Activated T-cell treated with anti-CD3 and anti-CD28 coated beads, Interleukin-2, amount 50 U/mL, for 1 hour (primary cell): Measurements from ENCODE around the gene KCND2.

Experiments
- DNase-seq: peaks from one replicate; pipeline ENCODE4 v3.0.0-alpha.2; 2020

KCND2 gene

DNA sequence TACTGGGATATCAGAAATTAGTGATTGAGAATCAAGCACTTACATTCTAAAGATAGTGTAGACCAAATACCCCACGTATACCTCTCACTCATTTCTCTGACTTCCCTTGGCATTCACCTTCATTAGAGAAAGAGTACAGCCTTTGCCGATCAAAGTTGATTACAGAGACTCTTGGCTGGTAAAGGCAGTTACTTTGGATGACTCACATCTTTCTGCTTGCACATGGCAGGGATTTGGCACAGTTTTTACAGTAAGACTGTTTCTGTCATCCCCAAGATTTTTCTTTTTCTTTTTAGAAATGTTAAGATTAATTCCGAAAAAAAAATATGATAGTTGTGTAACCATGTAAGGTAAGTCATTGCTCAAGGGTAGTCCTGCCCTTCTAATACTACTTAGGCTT lies 442.0 kb downstream of the KCND2 start:
- no peak for DNase-seq

DNA sequence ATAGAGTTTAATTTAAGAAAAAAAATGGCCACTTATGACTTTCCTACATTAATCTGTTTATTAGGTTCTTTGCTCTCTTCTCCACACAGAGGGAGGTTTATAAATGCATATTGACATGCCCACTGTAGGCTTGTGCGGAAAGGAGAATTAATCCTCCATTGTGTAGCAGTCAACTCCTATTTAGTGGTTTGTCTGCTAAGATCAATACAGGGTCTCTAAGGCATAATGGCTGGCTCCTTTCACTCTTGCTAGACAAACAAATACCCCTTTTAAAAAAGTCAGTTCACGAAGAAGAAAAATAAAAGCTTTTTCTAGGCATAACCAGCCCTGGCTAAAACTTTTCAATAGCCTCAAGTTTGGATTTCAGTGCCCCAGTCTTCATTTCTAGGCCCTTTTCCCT lies 443.3 kb downstream of the KCND2 start:
- no peak for DNase-seq

- no peak for DNase-seq
Measured at GRCh38 chr7:120717166-120717565, 444.2 kb downstream of the KCND2 start.

DNA sequence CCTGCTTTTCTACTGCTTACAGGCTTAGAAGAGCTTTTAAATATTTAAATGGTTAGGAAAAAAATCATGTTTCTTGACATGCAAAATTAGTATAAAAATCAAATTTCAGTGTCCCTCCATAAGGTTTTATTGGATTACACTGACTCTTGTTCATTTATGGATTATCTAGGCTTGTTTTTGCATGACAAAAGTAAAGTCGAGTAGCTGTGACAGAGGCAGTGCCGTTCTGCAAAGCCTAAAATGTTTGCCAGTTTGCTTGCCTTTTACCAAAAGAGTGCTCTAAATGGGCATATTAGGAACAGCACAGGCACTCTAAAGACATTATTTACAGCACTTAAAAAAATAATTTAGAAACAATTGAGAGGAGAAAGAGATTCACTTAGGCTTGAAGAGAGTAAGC lies 445.4 kb downstream of the KCND2 start:
- no peak for DNase-seq

DNA sequence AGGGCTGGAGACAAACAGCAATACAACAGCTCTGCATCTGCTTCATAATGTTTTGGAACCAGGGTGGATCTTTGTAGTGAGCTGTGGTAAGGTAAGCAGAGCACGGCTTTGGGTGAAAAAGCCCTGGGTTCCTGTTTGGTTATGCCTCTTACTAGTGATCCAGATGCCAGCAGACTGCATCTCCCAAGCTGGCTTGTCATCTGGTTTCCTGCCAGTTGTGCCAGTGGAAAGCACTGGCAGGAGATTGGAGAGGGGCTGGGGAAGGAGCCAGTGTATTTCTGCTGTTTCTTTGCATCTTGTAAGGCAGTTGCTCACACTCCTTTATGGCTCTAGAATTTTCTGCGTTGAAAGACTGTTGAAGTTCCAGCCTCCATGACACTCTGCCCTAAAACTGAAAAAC lies 447.3 kb downstream of the KCND2 start:
- no peak for DNase-seq

GRCh38 chr7:120723465-120724385 lies 450.8 kb downstream of the KCND2 start:
- no peak for DNase-seq

DNA sequence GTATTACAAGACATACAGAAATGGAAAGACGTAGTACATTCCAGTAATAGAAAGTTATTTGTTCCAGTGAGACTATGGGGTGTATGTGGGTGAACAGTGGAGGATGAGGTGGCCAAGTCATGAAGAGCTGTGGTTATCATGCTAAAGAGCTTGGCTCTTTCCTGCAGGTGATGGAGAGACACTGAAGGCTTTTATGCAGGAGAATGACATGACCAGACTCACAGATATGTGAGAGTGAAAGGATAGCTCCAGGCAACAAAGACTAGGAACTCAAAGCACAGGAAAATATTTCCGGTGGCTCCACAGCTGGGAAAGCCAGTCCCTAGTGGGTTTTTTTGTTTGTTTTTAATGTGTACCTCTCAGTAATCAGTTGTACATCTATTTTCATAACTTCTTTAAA lies 451.5 kb downstream of the KCND2 start:
- no peak for DNase-seq

GRCh38 chr7:120724955-120725354 lies 452.0 kb downstream of the KCND2 start:
- no peak for DNase-seq

- DNase-seq, result no peak
Measured at GRCh38 chr7:120725376-120726039, 452.5 kb downstream of the KCND2 start.

DNA sequence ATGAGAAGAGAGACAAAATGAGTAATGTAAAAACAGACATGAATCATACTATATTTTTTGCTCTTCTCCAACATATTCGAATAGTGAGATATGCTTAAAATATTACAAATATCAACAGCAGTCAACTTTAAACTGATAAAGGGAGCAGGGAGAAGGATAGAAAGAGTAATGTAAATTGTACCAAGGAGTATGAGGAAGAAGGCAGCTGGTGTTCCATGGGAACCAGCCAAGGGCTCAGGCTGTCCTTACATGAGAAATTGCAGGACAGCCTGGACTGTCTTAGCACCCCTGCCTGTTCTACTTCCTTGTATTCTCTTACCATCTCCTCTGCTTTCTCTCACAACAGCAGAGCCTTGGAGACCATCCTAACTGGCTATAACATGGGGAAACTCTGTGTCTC lies 456.3 kb downstream of the KCND2 start:
- no peak for DNase-seq

DNA sequence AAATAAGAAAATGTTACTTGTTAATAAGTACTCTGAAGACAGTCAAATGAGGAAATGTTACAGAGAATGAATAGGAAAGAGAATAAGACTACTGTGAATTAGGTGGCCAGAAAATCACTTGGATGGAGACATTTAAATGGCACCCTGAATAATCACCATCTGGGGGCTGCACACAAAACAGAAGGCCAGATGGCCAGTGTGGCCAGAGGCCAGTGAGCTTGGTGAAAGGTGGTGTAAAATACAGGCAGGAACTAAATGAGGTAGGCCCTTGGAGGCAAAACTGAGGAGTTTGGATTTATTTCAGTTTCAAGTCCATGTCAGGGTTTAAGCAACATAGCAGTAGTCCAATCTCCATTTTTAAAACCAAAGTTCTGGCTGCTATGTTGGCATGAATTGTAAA lies 458.3 kb downstream of the KCND2 start:
- DNase-seq, result no peak

DNA sequence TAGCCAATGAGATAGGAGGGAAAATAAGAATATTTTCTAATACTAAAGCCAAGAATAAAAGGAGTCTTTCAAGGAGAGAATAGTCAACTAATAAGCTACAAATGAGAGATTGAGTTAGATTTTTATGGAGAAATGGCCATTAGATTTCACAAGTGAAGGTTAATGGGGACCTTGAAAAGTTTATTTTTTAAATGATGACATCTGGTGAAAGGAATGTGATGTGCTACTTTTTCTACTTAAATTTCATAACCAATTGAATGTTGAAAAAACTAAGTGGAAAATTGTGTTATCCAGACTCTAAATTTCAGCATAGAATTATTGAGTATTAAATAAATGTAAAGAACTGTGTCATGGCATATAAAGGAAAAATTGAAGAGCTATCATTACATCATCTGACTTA lies 459.3 kb downstream of the KCND2 start:
- DNase-seq, result no peak

- no peak for DNase-seq
Measured at GRCh38 chr7:120733143-120733542, 460.2 kb downstream of the KCND2 start.

- no peak for DNase-seq
Measured at GRCh38 chr7:120733835-120734234, 460.9 kb downstream of the KCND2 start.

GRCh38 chr7:120735791-120736190 lies 462.8 kb downstream of the KCND2 start:
- no peak for DNase-seq

- DNase-seq, result no peak
Measured at GRCh38 chr7:120738816-120739215, 465.8 kb downstream of the KCND2 start.

DNA sequence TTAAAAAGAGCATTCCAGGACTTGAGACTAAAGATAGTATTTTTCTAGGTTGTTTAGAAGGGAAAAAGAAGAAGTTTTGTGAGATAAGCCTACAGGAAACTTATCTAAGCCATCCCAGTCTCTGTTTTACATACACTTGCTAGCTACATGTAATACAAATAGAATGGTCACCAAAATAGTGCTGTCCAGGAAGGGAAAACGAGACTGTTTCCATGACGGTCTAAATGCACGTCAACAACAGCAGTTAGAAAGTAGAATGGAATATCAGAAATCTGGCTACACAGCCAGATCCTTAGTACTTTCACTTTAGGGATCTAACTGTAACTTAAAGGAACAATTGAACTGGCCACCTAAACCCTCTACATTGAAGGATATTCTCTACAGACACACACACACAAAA lies 467.4 kb downstream of the KCND2 start:
- no peak for DNase-seq

DNA sequence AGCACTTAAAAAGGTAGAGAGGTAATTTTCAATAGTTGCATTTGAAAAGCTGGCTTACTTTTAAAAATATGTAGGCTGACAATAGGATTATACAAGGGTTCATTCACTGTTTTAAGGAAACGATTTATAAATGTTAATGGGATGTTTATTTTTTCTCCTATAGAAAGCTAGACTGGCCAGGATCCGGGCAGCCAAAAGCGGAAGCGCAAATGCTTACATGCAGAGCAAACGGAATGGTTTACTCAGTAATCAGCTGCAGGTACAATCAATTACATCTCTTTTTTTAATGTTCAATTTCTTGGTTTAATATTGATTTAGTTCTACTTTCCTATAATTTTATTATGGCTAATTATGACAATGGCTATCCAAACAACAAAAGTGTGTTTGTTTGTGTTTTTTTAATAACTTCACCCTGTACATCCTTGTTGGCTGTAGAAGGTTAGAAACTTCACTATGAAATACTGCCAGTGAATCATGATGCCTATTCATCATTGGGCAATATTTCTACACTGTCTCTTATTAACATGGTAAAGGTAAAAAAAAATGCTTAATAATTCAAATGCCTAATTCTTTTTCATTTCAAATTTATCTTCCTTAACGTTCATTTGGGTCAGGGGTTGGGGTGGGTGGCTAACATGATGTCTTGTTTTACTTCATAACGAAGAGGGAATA lies 468.5 kb downstream of the KCND2 start:
- DNase-seq, result no peak

GRCh38 chr7:120742372-120742771 lies 469.4 kb downstream of the KCND2 start:
- no peak for DNase-seq

DNA sequence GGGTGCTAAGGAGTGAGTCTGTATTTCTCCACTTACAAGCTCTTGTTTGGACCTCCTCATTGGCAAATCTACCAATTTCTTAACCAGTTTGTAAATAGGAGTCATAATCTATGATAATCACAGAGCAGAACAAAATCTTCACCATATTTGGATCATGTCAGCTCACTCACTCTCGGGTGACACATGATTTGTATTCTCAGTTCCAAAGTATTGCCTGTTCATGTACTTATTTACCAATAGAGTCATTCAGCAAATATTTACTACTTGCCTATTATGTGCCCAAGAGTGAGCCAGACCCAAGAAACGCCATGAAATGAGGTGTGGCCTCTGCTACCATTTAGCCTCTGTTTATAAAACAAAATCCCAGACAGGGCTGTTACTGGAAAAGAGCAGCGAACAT lies 470.2 kb downstream of the KCND2 start:
- DNase-seq, result no peak

DNA sequence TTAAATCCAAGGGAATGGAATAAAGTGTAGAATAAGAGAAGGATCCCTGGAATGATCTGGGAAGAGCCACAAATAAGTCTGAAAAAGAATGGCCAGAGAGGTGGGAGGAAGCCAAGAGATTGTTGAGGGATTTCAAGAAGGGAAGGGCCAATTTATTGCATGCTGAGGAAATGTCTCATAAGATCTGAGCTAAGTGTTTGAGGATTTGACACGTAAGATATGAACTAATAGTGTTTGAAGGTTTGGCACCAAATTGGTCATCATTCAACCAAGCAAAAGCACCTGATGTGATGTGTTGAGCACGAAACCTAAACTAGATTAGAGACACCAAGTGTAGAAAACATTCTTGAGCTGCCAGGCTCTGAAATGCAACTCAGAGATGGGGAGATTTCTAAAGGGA lies 487.1 kb downstream of the KCND2 start:
- DNase-seq, result no peak

DNA sequence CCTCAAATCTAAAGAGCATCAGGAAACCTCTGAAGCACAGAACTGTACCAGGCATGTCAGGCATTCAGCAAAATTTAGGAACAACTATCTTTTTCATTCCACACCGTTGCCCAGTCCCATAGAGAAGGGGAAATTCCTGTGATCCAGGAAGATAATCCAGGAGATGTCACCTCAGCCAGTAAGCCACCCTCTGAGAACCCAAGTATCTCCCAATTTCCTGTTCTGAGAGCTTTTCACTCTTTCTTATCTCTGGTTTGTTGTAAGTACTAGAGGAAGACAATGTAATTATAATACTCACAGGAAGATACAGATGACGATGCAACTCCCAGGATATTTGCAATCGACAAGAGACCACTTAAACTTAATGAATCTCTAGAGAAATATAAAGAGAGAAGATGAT lies 487.9 kb downstream of the KCND2 start:
- no peak for DNase-seq

DNA sequence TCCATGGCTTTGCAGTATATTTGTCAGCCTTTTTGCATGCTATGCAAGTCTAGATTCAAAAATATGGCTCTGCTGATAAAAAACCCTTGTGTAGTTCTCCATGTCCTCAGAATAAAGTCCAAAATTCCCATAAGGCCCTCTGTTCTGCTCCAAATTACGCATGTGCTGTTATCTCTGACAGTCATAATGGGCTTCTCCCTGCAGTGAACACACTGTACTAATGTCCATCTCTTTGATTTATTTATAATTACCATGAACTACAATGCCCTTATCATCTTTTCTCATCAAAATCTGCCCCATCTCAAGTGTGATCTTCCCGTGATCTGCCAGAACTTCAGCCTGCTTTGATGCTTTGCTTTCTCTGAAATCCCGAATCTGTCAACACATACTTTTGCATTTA lies 497.2 kb downstream of the KCND2 start:
- DNase-seq, result no peak

DNA sequence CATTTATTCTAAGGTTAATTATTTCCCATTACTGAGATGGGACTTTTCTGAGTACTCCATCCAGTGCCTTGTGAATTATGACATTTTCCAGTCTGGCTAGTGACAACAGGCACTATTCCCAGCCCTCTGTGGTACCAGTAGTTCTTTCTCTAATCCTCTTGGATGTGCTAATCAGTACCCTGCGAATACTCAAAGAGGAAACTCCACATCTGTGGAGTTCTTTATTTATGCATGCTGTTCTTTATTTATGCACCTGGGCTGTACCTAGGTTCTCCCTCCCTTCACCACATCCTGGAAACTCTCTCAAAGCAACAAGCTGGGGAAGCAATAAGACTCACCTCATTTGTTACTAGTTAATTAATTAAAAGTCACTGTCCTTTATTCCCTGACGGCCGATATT lies 501.5 kb downstream of the KCND2 start:
- DNase-seq, result no peak
